Endothelial cell of umbilical vein (primary cell): ENCODE measurements around the gene LRIG1. TPM values are rescaled to one million over a fixed set of nuclear protein-coding genes. Genes with fewer than 3 reads are reported as not detected.
A peak's percentile ranks its signal among the peaks of the same experiment; 100 is the strongest.

ENCODE experiments used
- BruUV-seq: library from RNA; stranded (reverse); fragments of 400-500 nt; replicated peaks from 2 replicates; lab custom pipeline; 2021; lab: Mats Ljungman, UMichigan
- CTCF ChIA-PET: fragments of 300-600, 350-600 bp; sonication (Branson Sonifier 250); formaldehyde crosslinking; loops from one replicate; lab custom pipeline; 2021; ENCODE audit warnings: antibody characterized with exemption, inconsistent platforms; lab: Charles Lee
- POLR2A ChIA-PET: fragments of 300-600, 350-600 bp; sonication (Branson Sonifier 250); formaldehyde crosslinking; loops from one replicate; lab custom pipeline; 2021; ENCODE audit warnings: antibody characterized with exemption, inconsistent platforms; lab: Charles Lee
- DNase-seq: peaks from one replicate; pipeline ENCODE4 v3.0.0-alpha.2; 2011; ENCODE audit warnings: low read depth, low spot score
- FAIRE-seq: peaks from 2 replicates; lab custom pipeline; 2011; peaks lifted over from hg19 to GRCh38; lab: Jason Lieb, UNC
- H2AFZ ChIP-seq: 2 replicates; pipeline ENCODE4 v1.6.0; 2012; ENCODE audit warnings: low read depth, low read length, control low read depth, inconsistent platforms
- H3K27ac ChIP-seq: 2 replicates; pipeline ENCODE4 v1.5.1; 2011; ENCODE audit warnings: low read depth, mild to moderate bottlenecking, control low read depth, low read length, moderate library complexity; ENCODE audit not compliant: insufficient read depth
- H3K27me3 ChIP-seq, 2 experiments: 2 replicates each; pipeline versions ENCODE4 v1.6.0 to v1.6.1; 2011; ENCODE audit warnings: low read length in 2 of 2, mixed read lengths in 1 of 2; ENCODE audit not compliant: control insufficient read depth in 2 of 2, insufficient read depth in 2 of 2
- H3K36me3 ChIP-seq, 2 experiments: 2 replicates in 1 of 2; 3 replicates in 1 of 2; pipeline ENCODE4 v1.5.1; 2011; ENCODE audit warnings: low read length in 2 of 2, mild to moderate bottlenecking in 1 of 2, moderate library complexity in 1 of 2; ENCODE audit not compliant: control insufficient read depth in 2 of 2, insufficient read depth in 2 of 2; ENCODE audit errors: extremely low read depth in 1 of 2
- H3K4me1 ChIP-seq: 3 replicates; pipeline ENCODE4 v1.5.1; 2011; ENCODE audit warnings: mild to moderate bottlenecking, low read length; ENCODE audit not compliant: control insufficient read depth, insufficient read depth; ENCODE audit errors: extremely low read depth
- H3K4me2 ChIP-seq: 2 replicates; pipeline ENCODE4 v1.6.1; 2011; ENCODE audit warnings: low read length, control low read depth, mixed read lengths; ENCODE audit not compliant: insufficient read depth
- H3K4me3 ChIP-seq, 3 experiments: fragments of 200-600 bp in 1 of 3; sonication (generic), shearing (Covaris generic) in 1 of 3; replicated peaks in 1 of 3; 2 replicates each; pipeline ENCODE4 v1.5.1; 2011 to 2016; ENCODE audit warnings: control low read depth in 3 of 3, low read length in 3 of 3, mild to moderate bottlenecking in 2 of 3, inconsistent platforms in 1 of 3, low read depth in 1 of 3, moderate library complexity in 1 of 3; ENCODE audit not compliant: insufficient read depth in 1 of 3
- H3K79me2 ChIP-seq: 2 replicates; pipeline ENCODE4 v1.6.0; 2012; ENCODE audit warnings: low read length, inconsistent platforms; ENCODE audit not compliant: control insufficient read depth, insufficient read depth
- H3K9ac ChIP-seq: replicated peaks from 2 replicates; pipeline ENCODE3; 2011; ENCODE audit warnings: low read length, control low read depth; ENCODE audit not compliant: insufficient read depth; ENCODE audit errors: extremely low read depth
- H3K9me1 ChIP-seq: replicated peaks from 3 replicates; pipeline ENCODE4 v1.6.0; 2011; ENCODE audit warnings: mild to moderate bottlenecking, low read length; ENCODE audit not compliant: control insufficient read depth, insufficient read depth; ENCODE audit errors: extremely low read depth
- H3K9me3 ChIP-seq: replicated peaks from 2 replicates; pipeline ENCODE4 v1.5.1; 2012; ENCODE audit warnings: low read length, inconsistent platforms; ENCODE audit not compliant: control insufficient read depth, insufficient read depth
- H4K20me1 ChIP-seq: replicated peaks from 2 replicates; pipeline ENCODE3; 2011; ENCODE audit warnings: mild to moderate bottlenecking, low read length; ENCODE audit not compliant: control insufficient read depth, insufficient read depth; ENCODE audit errors: extremely low read depth
- CTCF ChIP-seq, 2 donors: IDR thresholded peaks; 1 replicate in 1 of 2; 2 replicates in 1 of 2; pipeline ENCODE4 v1.5.1; 2011; ENCODE audit warnings: low read length in 2 of 2, mild to moderate bottlenecking in 2 of 2, moderate library complexity in 2 of 2, control low read depth in 1 of 2, inconsistent platforms in 1 of 2, low read depth in 1 of 2; ENCODE audit not compliant: insufficient read depth in 1 of 2; ENCODE audit errors: extremely low read depth in 1 of 2
- EZH2 ChIP-seq: IDR thresholded peaks from 2 replicates; pipeline ENCODE4 v1.6.1; 2012; ENCODE audit warnings: borderline replicate concordance, low read depth, mild to moderate bottlenecking, moderate library complexity, low read length, inconsistent platforms; ENCODE audit not compliant: severe bottlenecking
- FOS ChIP-seq: IDR thresholded peaks from 2 replicates; pipeline ENCODE4 v1.6.1; 2011; ENCODE audit warnings: mild to moderate bottlenecking, low read length, moderate library complexity, borderline replicate concordance; ENCODE audit not compliant: insufficient read depth
- GATA2 ChIP-seq: IDR thresholded peaks from 2 replicates; pipeline ENCODE4 v1.7.0; 2011; ENCODE audit warnings: low read depth, mild to moderate bottlenecking, moderate library complexity, mixed read lengths, low read length; ENCODE audit not compliant: insufficient read length, insufficient read depth
- JUN ChIP-seq: IDR thresholded peaks from 2 replicates; pipeline ENCODE4 v1.6.1; 2011; ENCODE audit warnings: borderline replicate concordance, low read depth; ENCODE audit not compliant: insufficient read length, insufficient read depth
- MYC ChIP-seq: IDR thresholded peaks from one replicate; pipeline ENCODE4 v1.6.1; 2011; ENCODE audit warnings: mild to moderate bottlenecking, low read depth, low read length
- POLR2A ChIP-seq: IDR thresholded peaks from 2 replicates; pipeline ENCODE4 v1.6.1; 2012; ENCODE audit warnings: low read depth, mild to moderate bottlenecking, control low read depth, low read length
- POLR2AphosphoS5 ChIP-seq: IDR thresholded peaks from 2 replicates; pipeline ENCODE4 v1.6.1; 2012; ENCODE audit warnings: low read depth, mild to moderate bottlenecking, control low read depth, low read length, moderate library complexity; ENCODE audit not compliant: insufficient read depth
- dilution Hi-C: fragments of 300-500 bp; cut with MboI; formaldehyde crosslinking; loops from one replicate; pipeline ENCODE4 v1.15.0; 2019; ENCODE audit warnings: low sequenced_read_pairs; ENCODE audit not compliant: extremely low pct_ligation_motif_present
- intact Hi-C: fragments of 100-400 bp; cut with micrococcal nuclease; formaldehyde crosslinking; loops from one replicate; pipeline ENCODE4 v1.10.0; 2022
- polyA plus RNA-seq, 4 experiments: library from polyadenylated mRNA; depleted of rRNA in 3 of 4; stranded (reverse) in 3 of 4; unstranded in 1 of 4; fragments of >200 nt; gene quantifications; 2 replicates each; pipeline versions ENCODE4 v1.2.1 to v1.2.3, GENCODE V29; 2011 to 2012; ENCODE audit warnings: missing spikeins in 1 of 4
- total RNA-seq: library from RNA; stranded (reverse); gene quantifications from 2 replicates; pipeline ENCODE4 v1.2.3, GENCODE V29; 2021
- TF ChIP-seq, protein P1 (sequence below): IDR thresholded peaks from 2 replicates; pipeline ENCODE4 v1.6.1; 2011; ENCODE audit not compliant: insufficient read depth, insufficient read length

LRIG1 gene
- total and polyA plus RNA-seq, 2 donors (not counting 3 experiments of a cell fraction or from before 2014, with no cell fraction given), result 50.3 to 52.2 TPM

DNA sequence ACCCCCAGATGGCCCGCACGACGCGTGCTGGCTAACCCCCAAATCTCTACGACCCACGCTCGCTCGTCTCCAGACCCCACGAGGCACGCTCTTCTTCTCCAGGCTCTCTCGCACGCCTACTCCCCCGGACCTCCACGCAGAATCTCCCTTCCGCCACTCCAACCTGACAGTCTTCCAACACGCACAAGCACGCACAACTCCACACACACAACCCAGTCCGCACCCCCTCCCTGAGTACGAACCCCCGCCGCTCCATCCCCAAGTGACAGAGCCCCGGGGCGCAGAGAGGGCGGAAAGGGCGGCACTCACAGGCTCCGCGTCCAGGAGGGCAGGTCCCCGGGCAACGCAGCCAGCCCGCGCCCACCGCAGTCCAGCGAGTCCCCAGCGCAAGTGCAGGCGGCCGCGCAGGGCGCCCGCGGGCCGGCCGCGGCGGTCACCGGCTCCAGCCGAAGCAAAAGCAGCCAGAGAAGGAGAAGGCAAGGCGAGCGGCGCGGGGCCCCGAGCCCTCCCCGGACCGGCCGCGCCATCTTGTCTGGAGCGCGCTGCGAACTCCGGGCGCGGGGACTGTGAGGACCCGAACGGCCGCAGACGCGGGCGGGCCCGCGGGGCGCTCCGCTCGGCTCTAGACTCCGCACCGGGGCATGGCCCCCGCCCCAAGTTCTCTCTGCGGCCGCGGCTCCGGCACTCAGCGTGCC, 794 bp downstream of the LRIG1 start:
- CTCF ChIA-PET, result interaction anchor here (0.6 to 2.6 kb wide), 5 partner anchors 9 to 223 kb away, joined by 3 to 10 read pairs (median 3); no protein-coding TSS in a partner anchor
- H3K9me1 ChIP-seq, result no peaks in the 10 kb centered on the region
- H3K27me3 ChIP-seq, result peaks cover 12 to 18% of the 10 kb centered on the region in 2 experiments
- DNase-seq (no peak), FAIRE-seq (no peak)
- TF ChIP-seq JUN (no peak), FOS (no peak), MYC (no peak), POLR2AphosphoS5 (no peak), EZH2 (no peak), GATA2 (no peak), CTCF (IDR thresholded peaks at IDR 0.05; ENCODE audit: extremely low read depth in 1 of 2, insufficient read depth in 1 of 2, low read depth in 1 of 2, low read length in 2 of 2) (no peak), POLR2A (no peak)
- TF ChIP-seq, protein P1, sequence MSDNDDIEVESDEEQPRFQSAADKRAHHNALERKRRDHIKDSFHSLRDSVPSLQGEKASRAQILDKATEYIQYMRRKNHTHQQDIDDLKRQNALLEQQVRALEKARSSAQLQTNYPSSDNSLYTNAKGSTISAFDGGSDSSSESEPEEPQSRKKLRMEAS, result no peak
- no TSS peak for BruUV-seq
- H2AFZ ChIP-seq, result peak overlapping the region; percentile 69
- peaks cover 14% of the 10 kb centered on the region for H3K4me1 ChIP-seq
- dilution Hi-C loops, result no loop called here
- H3K36me3 ChIP-seq, result no peaks in the 10 kb centered on the region
- POLR2A ChIA-PET, result no interaction called here
- intact Hi-C loops, result loop anchor here (1.0 to 2.0 kb wide), 3 partner anchors 10 to 313 kb away; no protein-coding TSS in a partner anchor
- H3K79me2 ChIP-seq, result peaks cover 45% of the 10 kb centered on the region
- H3K9me3 ChIP-seq, result no peaks in the 10 kb centered on the region
- peak overlapping the region; percentile 70 to 93 (median 90) for H3K4me3 ChIP-seq
- H3K9ac ChIP-seq, result peak overlapping the region; percentile 76
- H4K20me1 ChIP-seq, result no peaks in the 10 kb centered on the region
- peak overlapping the region; percentile 69 for H3K27ac ChIP-seq
- peak overlapping the region; percentile 49 for H3K4me2 ChIP-seq
